NCI-H1092 treated with DMSO at 0.1 percent for 48 hours (cell line): ENCODE data around the gene KLHL28.
"Not testable (repeated sequence)": the region's sequence is repeated elsewhere in the genome, so short reads cannot be mapped to it uniquely, and the experiment has no call there.

Source experiments
- DNase-seq: peaks from one replicate; lab custom pipeline; 2025; lab: John Stamatoyannopoulos, UW

KLHL28 gene

DNA sequence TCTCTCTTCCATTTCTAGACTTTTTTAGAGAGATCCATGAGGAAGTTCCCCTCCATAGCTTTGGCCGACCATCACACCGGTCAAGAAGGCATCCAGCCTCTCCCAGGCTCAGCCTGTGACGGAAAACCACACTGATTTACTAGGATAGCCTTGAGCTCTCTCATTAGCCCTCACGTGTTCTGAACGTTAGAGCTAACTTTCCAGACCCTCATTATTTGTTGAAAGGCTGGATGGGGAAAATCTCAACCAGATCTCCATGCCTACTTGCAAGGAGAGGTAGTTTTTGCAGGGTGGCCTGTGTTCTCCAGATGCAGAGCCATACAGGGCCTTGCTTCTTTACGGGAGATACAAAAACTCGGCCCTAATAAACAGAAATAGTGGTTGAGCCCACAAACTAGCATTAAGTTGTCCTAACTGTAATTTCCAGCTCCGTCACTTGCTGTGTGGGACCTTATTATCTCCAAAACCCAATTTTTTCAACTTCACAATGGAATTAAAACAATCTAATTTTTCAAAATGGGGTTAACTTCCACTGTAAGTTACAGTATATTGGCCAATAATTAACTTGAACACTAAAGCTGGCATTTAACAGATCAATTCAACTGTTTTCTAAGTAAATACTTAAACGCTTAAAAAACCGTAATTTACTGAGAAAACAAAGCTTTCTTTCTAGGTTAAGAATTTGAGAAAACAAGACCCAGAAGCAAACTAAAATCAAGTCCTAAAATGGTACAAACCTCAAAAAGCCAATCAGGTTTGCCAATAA is 65.3 kb downstream of the KLHL28 start:
- no peak for DNase-seq

DNA sequence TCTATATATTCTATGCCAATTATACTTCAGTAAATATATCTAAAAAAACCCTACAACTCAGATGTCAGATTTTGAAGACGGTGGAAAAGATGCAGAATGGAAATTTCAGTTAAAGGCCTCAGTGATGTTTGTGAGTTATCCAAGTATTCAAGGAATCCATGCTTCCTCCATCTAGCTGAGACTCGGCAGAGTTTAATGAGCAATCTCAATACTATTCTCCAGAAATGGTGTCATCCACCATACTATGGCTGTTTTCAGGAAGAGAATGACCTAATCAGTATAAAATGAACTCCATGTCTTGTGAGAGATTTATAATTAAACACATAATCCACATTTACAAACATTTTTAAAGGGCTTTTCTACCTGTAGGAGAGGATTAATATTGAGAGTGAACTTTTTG is 66.0 kb downstream of the KLHL28 start:
- no peak for DNase-seq

DNA sequence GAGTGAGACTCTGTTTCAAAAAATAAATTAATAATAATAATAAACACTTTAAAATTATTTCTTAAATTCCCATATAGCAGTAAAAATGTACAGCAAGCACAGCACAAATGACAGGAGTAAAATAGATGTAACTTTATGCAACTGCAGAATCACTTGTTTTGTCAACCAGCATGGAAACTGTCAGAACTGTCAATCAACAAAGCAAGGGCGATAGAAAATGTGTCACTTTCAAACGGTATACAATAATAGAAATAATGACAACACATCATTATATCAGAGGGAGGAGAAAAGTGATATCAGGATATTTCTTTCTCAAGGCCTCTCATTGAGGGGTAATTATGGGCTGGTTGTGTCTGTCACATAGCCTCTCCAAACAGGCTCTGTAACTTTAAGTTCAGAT is 68.2 kb downstream of the KLHL28 start:
- no peak for DNase-seq

- DNase-seq: not testable (repeated sequence)
Measured at GRCh38 chr14:44891726-44892372, 69.9 kb downstream of the KLHL28 start.

DNA sequence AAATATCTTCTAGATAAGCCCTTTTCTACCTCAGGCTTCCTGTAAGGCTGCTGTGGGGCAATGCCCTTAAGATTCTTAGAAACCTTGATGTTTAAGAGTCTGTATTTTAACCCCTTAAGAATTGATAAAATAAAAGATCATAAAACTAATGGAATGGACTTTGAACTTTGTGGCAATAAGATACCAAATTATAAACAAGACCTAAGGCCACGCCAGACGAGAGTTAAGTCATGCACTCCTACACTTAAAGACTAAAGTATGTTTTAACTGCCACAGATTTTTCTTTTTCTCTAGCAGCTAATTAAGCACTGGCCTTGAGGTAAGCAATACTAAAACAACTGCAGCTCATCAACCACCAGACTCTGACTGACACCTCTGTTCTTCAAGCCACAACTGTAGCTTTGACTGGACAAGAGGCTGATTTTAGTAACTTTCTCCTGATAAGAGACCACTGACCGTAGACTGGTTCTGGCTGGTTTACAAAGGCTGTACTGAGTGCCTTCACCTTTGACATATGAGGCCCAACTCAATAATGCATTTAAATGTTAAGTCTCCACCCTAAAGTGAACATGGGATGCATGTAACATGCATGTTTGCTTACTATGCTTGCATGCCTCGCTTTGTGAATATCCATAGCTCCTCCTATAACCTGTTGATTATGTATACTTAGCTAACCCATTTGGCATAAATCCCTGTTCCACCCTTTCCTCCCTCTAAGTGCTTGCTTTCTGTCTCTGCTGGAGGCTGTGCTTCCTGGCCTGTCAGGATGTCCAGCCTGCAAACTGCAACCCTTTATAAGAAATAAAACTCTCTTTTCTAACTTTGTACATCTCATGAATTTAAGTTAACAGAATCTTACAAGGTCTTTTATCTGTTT is 71.9 kb downstream of the KLHL28 start:
- DNase-seq: no peak

DNA sequence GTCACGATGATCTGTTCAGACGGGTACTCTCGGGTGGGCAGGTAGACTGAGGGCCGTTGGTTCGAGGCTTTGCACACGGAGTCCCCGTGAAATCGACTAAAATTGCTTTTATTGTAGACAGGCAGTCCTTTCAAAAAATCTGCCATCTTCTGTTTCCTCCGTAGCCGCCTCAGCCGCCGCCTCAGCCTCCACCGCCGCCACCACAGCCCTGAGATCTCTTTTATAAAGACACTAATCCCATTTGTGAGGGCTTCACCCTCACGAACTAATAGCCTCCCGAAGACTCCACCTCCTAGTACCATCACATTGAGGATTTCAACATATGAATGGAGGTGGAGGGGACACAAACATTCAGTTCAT is 74.2 kb downstream of the KLHL28 start:
- DNase-seq: no peak

GRCh38 chr14:44886860-44887595 is 74.7 kb downstream of the KLHL28 start:
- no peak for DNase-seq

- no peak for DNase-seq
Measured at GRCh38 chr14:44880791-44881190, 81.0 kb downstream of the KLHL28 start.
